PC-9 (cell line): ENCODE measurements around the gene DPM2. TPM values are rescaled to one million over a fixed set of nuclear protein-coding genes. Genes with fewer than 3 reads are reported as not detected.

Source experiments
- BruUV-seq: library from RNA; stranded (reverse); fragments of 400-500 nt; replicated peaks from 2 replicates; lab custom pipeline; 2021; lab: Mats Ljungman, UMichigan
- CTCF ChIA-PET: fragments of 300-600 bp; sonication (Branson Sonifier 250); formaldehyde crosslinking; loops from one replicate; lab custom pipeline; 2022; ENCODE audit warnings: antibody characterized with exemption; lab: Charles Lee
- POLR2A ChIA-PET: fragments of 300-600 bp; sonication (Branson Sonifier 250); formaldehyde crosslinking; loops from one replicate; lab custom pipeline; 2022; ENCODE audit warnings: antibody characterized with exemption; ENCODE audit not compliant: unreplicated experiment; lab: Charles Lee
- DNase-seq, 2 experiments: peaks; one replicate each; pipeline versions ENCODE4 v3.0.0 to v3.0.0-alpha.2; 2015 to 2022; ENCODE audit warnings: mixed read lengths in 1 of 2
- H2AFZ ChIP-seq: fragments of 200-600 bp; sonication (generic); 2 replicates; pipeline ENCODE4 v1.8.1; 2017; ENCODE audit warnings: antibody characterized with exemption
- H3F3A ChIP-seq: fragments of 200-600 bp; sonication (generic); 2 replicates; pipeline ENCODE4 v1.8.1; 2017; ENCODE audit warnings: antibody characterized with exemption, mild to moderate bottlenecking, low read depth; ENCODE audit not compliant: insufficient read depth
- H3K27ac ChIP-seq: fragments of 200-600 bp; sonication (generic); 2 replicates; pipeline ENCODE4 v1.6.1; 2016; ENCODE audit warnings: mixed run types
- H3K27me3 ChIP-seq: fragments of 200-600 bp; sonication (generic); 2 replicates; pipeline ENCODE4 v1.6.1; 2016; ENCODE audit warnings: low read depth, mixed run types; ENCODE audit not compliant: insufficient read depth
- H3K36me3 ChIP-seq: fragments of 200-600 bp; sonication (generic); 2 replicates; pipeline ENCODE4 v1.6.1; 2016; ENCODE audit warnings: low read depth, mixed run types
- H3K4me1 ChIP-seq: fragments of 200-600 bp; sonication (generic); replicated peaks from 2 replicates; pipeline ENCODE4 v1.6.1; 2016; ENCODE audit warnings: mixed run types; ENCODE audit not compliant: insufficient read depth
- H3K4me2 ChIP-seq: fragments of 200-600 bp; sonication (generic); 2 replicates; pipeline ENCODE4 v1.6.1; 2017; ENCODE audit warnings: mixed run types
- H3K4me3 ChIP-seq: fragments of 200-600 bp; sonication (generic); 2 replicates; pipeline ENCODE4 v1.6.1; 2016; ENCODE audit warnings: mixed run types
- H3K79me2 ChIP-seq: fragments of 200-600 bp; sonication (generic); 2 replicates; pipeline ENCODE4 v1.6.1; 2017; ENCODE audit warnings: low read depth, mixed run types
- H3K9me2 ChIP-seq: fragments of 200-600 bp; sonication (generic); 2 replicates; pipeline ENCODE4 v1.8.1; 2017; ENCODE audit warnings: mild to moderate bottlenecking; ENCODE audit not compliant: insufficient read depth
- H3K9me3 ChIP-seq: fragments of 200-600 bp; sonication (generic); 2 replicates; pipeline ENCODE4 v1.8.1; 2016; ENCODE audit warnings: low read depth; ENCODE audit not compliant: insufficient read depth
- H4K20me1 ChIP-seq: fragments of 200-600 bp; sonication (generic); 2 replicates; pipeline ENCODE4 v1.8.1; 2017; ENCODE audit not compliant: insufficient read depth
- EZH2 ChIP-seq: fragments of 200-600 bp; sonication (generic); IDR thresholded peaks from 2 replicates; pipeline ENCODE4 v1.8.0; 2017; ENCODE audit warnings: antibody characterized with exemption, low read depth
- intact Hi-C: fragments of 100-400 bp; cut with micrococcal nuclease; formaldehyde crosslinking; loops from one replicate; pipeline ENCODE4 v1.10.0; 2022; ENCODE audit not compliant: unreplicated experiment
- total RNA-seq: library from RNA; stranded (reverse); gene quantifications from 2 replicates; pipeline ENCODE4 v1.2.3, GENCODE V29; 2021
- TF ChIP-seq, protein P1 (sequence below): fragments of 200-600 bp; sonication (generic); conservative IDR thresholded peaks from 2 replicates; pipeline ENCODE4 v1.6.1; 2017; ENCODE audit warnings: mixed run types, antibody characterized with exemption, mild to moderate bottlenecking, moderate library complexity

Gene DPM2
- total RNA-seq, 1 experiment from 2014 or later = 79.4 TPM

- Histone ChIP-seq H3K36me3 (peaks cover 8% of the 10 kb centered on the region; the same call in 1 of the 2 replicates), H3K9me3 (no peaks in the 10 kb centered on the region; the same call in 1 of the 2 replicates), H4K20me1 (peaks cover 53% of the 10 kb centered on the region), H3K4me3 (peak overlapping the region; percentile 10; the same call in 1 of the 2 replicates), H3K27me3 (no peaks in the 10 kb centered on the region), H2AFZ (no peak overlapping the region), H3K4me2 (peak overlapping the region; percentile 67), H3K9me2 (no peaks in the 10 kb centered on the region), H3K79me2 (peaks cover 92% of the 10 kb centered on the region), H3F3A (peaks cover 51% of the 10 kb centered on the region), H3K27ac (peak overlapping the region; percentile 82), H3K4me1 (peaks cover 54% of the 10 kb centered on the region)
- ChIA-PET CTCF (interaction anchor here (0.6 to 3.0 kb wide), 7 partner anchors 12 to 466 kb away, joined by 3 to 11 read pairs (median 4); partner anchors contain the start of gene CERCAM), POLR2A (interaction anchor here (0.6 to 1.3 kb wide), 4 partner anchors 22 to 124 kb away, joined by 3 to 7 read pairs (median 4); no protein-coding TSS in a partner anchor)
- DNase-seq = no peak
- TF ChIP-seq, protein P1, sequence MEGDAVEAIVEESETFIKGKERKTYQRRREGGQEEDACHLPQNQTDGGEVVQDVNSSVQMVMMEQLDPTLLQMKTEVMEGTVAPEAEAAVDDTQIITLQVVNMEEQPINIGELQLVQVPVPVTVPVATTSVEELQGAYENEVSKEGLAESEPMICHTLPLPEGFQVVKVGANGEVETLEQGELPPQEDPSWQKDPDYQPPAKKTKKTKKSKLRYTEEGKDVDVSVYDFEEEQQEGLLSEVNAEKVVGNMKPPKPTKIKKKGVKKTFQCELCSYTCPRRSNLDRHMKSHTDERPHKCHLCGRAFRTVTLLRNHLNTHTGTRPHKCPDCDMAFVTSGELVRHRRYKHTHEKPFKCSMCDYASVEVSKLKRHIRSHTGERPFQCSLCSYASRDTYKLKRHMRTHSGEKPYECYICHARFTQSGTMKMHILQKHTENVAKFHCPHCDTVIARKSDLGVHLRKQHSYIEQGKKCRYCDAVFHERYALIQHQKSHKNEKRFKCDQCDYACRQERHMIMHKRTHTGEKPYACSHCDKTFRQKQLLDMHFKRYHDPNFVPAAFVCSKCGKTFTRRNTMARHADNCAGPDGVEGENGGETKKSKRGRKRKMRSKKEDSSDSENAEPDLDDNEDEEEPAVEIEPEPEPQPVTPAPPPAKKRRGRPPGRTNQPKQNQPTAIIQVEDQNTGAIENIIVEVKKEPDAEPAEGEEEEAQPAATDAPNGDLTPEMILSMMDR = no peak
- TF ChIP-seq EZH2 = no peak
- intact Hi-C loops = loop anchor here (1.0 to 2.0 kb wide), 5 partner anchors 13 to 80 kb away; partner anchors contain the start of gene DPM2
- BruUV-seq = no TSS peak
Observed at GRCh38 chr9:127954831-127955293, 17.2 kb upstream of the DPM2 start.

DNA sequence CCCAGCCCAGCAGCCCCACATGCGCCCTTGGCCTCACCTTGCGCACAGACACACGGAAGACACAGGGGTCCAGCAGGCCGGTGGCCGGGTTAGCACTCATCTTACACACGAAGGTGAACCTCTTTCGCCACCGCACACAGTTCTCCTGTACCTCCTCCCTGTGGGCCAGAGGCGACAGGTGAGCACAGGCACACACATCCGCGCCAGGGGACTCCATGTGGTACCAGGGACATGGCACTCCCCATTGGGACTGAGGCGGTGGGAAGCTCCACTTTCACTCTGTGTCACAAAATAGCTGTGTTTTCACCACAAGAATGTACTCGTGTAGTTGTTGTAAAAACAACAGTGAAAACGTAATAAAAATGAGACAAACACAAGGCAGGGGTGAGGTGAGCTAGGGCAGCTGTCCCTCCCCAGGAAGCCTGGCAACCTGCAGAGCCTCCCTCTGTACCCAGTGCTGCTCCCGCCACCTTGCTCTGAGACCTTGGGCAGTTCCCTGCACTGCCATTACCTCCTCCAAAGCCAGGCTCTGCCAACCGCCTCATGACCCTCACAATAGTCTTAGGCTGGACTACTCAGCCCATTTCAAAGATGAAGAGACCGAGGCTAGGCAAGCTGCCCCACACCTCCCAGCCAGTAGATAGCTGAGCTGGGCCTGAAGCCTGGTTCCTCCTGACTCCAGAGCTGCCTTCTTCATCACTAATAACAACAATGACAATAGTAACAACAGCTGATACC lies 16.3 kb upstream of the DPM2 start:
- Histone ChIP-seq H3K4me2 (peak overlapping the region; percentile 67), H3K27ac (no peak overlapping the region), H4K20me1 (peaks cover 63% of the 10 kb centered on the region), H3K36me3 (peaks cover 8% of the 10 kb centered on the region; the same call in 1 of the 2 replicates), H3K9me2 (no peaks in the 10 kb centered on the region), H3K9me3 (no peaks in the 10 kb centered on the region), H2AFZ (no peak overlapping the region), H3K4me3 (no peak overlapping the region), H3F3A (peaks cover 47% of the 10 kb centered on the region), H3K79me2 (peaks cover 88% of the 10 kb centered on the region), H3K4me1 (peaks cover 49% of the 10 kb centered on the region), H3K27me3 (no peaks in the 10 kb centered on the region)
- no TSS peak for BruUV-seq
- no peak for DNase-seq
- intact Hi-C loops = loop anchor here (2.0 kb wide), 2 partner anchors 17 to 53 kb away; partner anchors contain the start of gene DPM2
- TF ChIP-seq, protein P1 = no peak
- no peak for TF ChIP-seq EZH2
- CTCF ChIA-PET = interaction anchor here (0.6 to 3.0 kb wide), 2 partner anchors 11 to 235 kb away, joined by 3 to 11 read pairs; no protein-coding TSS in a partner anchor
- POLR2A ChIA-PET = no interaction called here

- H3K79me2 ChIP-seq = peaks cover 80% of the 10 kb centered on the region
Observed at GRCh38 chr9:127953154-127953553, 15.5 kb upstream of the DPM2 start.

More at GRCh38 chr9:127953154-127953553, 15.5 kb upstream of the DPM2 start:
- no peaks in the 10 kb centered on the region for H3K27me3 ChIP-seq
- TF ChIP-seq, protein P1 = no peak
- TF ChIP-seq EZH2 = no peak
- intact Hi-C loops = no loop called here
- POLR2A ChIA-PET = no interaction called here
- no TSS peak for BruUV-seq
- H2AFZ ChIP-seq = no peak overlapping the region
- peaks cover 68% of the 10 kb centered on the region for H4K20me1 ChIP-seq
- no peaks in the 10 kb centered on the region for H3K9me2 ChIP-seq
- no peak for DNase-seq
- H3K4me1 ChIP-seq = peaks cover 41% of the 10 kb centered on the region
- H3K27ac ChIP-seq = no peak overlapping the region
- H3F3A ChIP-seq = peaks cover 39% of the 10 kb centered on the region
- no peak overlapping the region for H3K4me3 ChIP-seq
- H3K36me3 ChIP-seq = peaks cover 8% of the 10 kb centered on the region; the same call in 1 of the 2 replicates
- H3K9me3 ChIP-seq = no peaks in the 10 kb centered on the region
- CTCF ChIA-PET = interaction anchor here (0.6 to 3.0 kb wide), 2 partner anchors 10 to 119 kb away, joined by 3 to 11 read pairs; no protein-coding TSS in a partner anchor
- H3K4me2 ChIP-seq = no peak overlapping the region
